ENCODE data around the gene MGMT. TPM values are rescaled to one million over a fixed set of nuclear protein-coding genes. Genes with fewer than 3 reads are reported as not detected.

MGMT gene
- total and polyA plus RNA-seq, 9 of the 15 experiments (the other 6 are each of a cell fraction or from before 2014, with no cell fraction given): 0.03 to 0.29 (median 0.11) TPM; not detected in 4

GRCh38 chr10:129809841-129810240 lies 342.8 kb downstream of the MGMT start (continued):
- TF ChIP-seq ATF3 (IDR thresholded peaks at IDR 0.05) (no peak), ATF3 (CRISPR knock-in tag; conservative IDR thresholded peaks at IDR 0.05) (no peak), GTF3C2 (IDR thresholded peaks at IDR 0.05; ENCODE audit: borderline replicate concordance, extremely low read depth, insufficient read length) (no peak), ZFP36 (IDR thresholded peaks at IDR 0.05; ENCODE audit: low read depth, low read length, partially characterized antibody) (no peak), RBM15 (IDR thresholded peaks at IDR 0.05; ENCODE audit: insufficient read depth, low read length) (no peak)
- TF ChIP-seq, protein P1, sequence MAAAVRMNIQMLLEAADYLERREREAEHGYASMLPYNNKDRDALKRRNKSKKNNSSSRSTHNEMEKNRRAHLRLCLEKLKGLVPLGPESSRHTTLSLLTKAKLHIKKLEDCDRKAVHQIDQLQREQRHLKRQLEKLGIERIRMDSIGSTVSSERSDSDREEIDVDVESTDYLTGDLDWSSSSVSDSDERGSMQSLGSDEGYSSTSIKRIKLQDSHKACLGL (CRISPR knock-in tag; IDR thresholded peaks at IDR 0.05; ENCODE audit: borderline replicate concordance, poor library complexity, severe bottlenecking): no peak
- TF ChIP-seq, protein P2, sequence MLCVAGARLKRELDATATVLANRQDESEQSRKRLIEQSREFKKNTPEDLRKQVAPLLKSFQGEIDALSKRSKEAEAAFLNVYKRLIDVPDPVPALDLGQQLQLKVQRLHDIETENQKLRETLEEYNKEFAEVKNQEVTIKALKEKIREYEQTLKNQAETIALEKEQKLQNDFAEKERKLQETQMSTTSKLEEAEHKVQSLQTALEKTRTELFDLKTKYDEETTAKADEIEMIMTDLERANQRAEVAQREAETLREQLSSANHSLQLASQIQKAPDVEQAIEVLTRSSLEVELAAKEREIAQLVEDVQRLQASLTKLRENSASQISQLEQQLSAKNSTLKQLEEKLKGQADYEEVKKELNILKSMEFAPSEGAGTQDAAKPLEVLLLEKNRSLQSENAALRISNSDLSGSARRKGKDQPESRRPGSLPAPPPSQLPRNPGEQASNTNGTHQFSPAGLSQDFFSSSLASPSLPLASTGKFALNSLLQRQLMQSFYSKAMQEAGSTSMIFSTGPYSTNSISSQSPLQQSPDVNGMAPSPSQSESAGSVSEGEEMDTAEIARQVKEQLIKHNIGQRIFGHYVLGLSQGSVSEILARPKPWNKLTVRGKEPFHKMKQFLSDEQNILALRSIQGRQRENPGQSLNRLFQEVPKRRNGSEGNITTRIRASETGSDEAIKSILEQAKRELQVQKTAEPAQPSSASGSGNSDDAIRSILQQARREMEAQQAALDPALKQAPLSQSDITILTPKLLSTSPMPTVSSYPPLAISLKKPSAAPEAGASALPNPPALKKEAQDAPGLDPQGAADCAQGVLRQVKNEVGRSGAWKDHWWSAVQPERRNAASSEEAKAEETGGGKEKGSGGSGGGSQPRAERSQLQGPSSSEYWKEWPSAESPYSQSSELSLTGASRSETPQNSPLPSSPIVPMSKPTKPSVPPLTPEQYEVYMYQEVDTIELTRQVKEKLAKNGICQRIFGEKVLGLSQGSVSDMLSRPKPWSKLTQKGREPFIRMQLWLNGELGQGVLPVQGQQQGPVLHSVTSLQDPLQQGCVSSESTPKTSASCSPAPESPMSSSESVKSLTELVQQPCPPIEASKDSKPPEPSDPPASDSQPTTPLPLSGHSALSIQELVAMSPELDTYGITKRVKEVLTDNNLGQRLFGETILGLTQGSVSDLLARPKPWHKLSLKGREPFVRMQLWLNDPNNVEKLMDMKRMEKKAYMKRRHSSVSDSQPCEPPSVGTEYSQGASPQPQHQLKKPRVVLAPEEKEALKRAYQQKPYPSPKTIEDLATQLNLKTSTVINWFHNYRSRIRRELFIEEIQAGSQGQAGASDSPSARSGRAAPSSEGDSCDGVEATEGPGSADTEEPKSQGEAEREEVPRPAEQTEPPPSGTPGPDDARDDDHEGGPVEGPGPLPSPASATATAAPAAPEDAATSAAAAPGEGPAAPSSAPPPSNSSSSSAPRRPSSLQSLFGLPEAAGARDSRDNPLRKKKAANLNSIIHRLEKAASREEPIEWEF (CRISPR knock-in tag; IDR thresholded peaks at IDR 0.05): no peak
- TF ChIP-seq, protein P3, sequence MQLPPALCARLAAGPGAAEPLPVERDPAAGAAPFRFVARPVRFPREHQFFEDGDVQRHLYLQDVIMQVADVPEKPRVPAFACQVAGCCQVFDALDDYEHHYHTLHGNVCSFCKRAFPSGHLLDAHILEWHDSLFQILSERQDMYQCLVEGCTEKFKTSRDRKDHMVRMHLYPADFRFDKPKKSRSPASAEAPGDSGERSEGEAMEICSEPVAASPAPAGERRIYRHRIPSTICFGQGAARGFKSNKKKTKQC (CRISPR knock-in tag; IDR thresholded peaks at IDR 0.05): no peak

Data from K562 (cell line).